Sciatic nerve (tissue), 2 donors: ENCODE data around the gene TXNRD3. TPM values are rescaled to one million over a fixed set of nuclear protein-coding genes. Genes with fewer than 3 reads are reported as not detected.

Experiments
- ATAC-seq: fragments of 200-7000 bp; cut with Tn5 transposase; one replicate; pipeline ENCODE4 v1.9.1; 2020; ENCODE audit warnings: mild to moderate bottlenecking, moderate library complexity
- DNase-seq: peaks from one replicate; pipeline ENCODE4 v3.0.0-alpha.2; 2020; ENCODE audit warnings: low spot score
- intact Hi-C: fragments of 100-400 bp; cut with DNase I; formaldehyde crosslinking; loops from one replicate; pipeline ENCODE4 v1.14.2; 2022
- total RNA-seq: library from RNA; stranded (reverse); fragmentation: NEBNext Ultra II Directional; extraction: Animal tissue kit (Norgen Biotek cat#: 25700); gene quantifications from one replicate; pipeline ENCODE4 v1.2.1, GENCODE V29; 2021
- donor health status: DM: no; HTN: no; CAD: no.
- donor health status: DM: no; HTN: no; CAD: no.

The TXNRD3 gene
- total RNA-seq, 1 donor from 2014 or later = 25.1 TPM

GRCh38 chr3:126562737-126563276, 92.1 kb downstream of the TXNRD3 start:
- DNase-seq = no peak
- no peak for ATAC-seq
- intact Hi-C loops = no loop called here

DNA sequence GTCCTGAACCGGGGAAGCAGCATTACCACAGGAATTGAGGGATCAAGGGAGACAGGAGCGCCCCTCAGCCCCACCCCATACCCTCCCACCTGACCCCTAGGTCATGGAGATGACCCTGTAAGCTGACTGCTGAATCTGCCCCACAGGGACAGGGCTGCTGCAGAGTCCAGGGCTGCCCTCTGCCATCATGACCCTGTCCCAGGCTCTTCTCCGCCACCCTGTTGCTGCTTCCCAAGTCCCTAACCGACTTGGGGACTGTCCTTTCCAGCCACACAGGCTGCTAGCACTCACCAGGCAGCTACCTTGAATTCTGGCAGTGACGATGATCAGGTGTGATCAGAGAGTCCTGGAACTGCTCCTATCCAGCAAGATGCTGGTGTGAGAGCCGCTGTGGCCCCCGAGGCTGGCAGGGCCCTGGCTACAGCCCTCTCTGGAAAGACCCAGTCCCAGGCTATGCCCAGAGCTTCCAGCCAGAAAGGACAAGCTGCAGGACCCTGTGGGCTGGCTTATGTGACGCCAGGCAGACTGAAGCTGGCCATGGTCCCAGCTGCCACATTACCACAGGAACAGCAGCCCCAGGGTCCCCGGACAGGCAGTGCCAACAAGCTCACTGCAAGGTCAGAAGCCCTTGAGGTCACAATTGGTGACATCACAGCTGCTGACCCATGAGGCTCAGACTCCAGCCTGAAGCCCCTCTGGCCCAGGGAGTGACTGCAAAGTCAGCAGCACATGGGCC, 96.4 kb downstream of the TXNRD3 start, which contains the start of gene C3orf22:
C3orf22 (minus strand) TSS at position 597 of the 736 bp plus-strand sequence. CDS start 5,542 bp downstream, outside the sequence.
- peak; percentile 44 for DNase-seq
- no peak for ATAC-seq
- intact Hi-C loops = no loop called here

DNA sequence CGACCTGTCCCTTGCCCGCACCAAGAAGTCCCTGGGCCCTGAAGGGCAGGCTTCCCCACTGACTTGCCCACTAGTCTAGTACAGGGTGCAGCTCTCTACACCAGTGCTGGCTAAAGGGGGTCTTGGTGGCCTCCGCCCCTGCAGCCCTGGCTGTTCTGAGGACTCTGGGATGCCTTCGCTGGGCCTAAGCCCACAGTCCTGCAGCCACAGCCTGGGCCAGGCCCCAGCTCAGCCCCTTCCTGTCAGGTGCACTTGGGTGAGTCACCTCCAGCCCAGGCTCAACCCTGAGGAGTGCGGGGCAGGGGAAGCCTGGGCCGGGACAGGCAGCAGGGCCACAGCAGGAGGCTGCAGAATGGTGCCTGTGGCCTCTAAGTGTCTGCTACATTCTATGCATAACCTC, 97.2 kb downstream of the TXNRD3 start:
- intact Hi-C loops = no loop called here
- DNase-seq (no peak), ATAC-seq (no peak)

- no peak for ATAC-seq
- intact Hi-C loops = no loop called here
- DNase-seq = peak; percentile 42
Observed at GRCh38 chr3:126557415-126557745, 97.5 kb downstream of the TXNRD3 start.

Other genes with a start within 250 kb of the TXNRD3 start
- gene ZXDC, start 179.2 kb downstream of the TXNRD3 start, total RNA-seq = 39.7 TPM
- not detected for gene UROC1, start 137.4 kb downstream of the TXNRD3 start, total RNA-seq
- 0.89 TPM for gene CHST13, start 131.0 kb downstream of the TXNRD3 start, total RNA-seq
- gene C3orf22, start 96.2 kb downstream of the TXNRD3 start, total RNA-seq = not detected
- 19.1 TPM for gene CHCHD6, start 49.1 kb upstream of the TXNRD3 start, total RNA-seq